K562 (cell line): ENCODE measurements around the gene AGTR1. TPM values are rescaled to one million over a fixed set of nuclear protein-coding genes. Genes with fewer than 3 reads are reported as not detected.

Experiments
- ATAC-seq: fragments of 200-7000 bp; cut with Tn5 transposase; 3 replicates; pipeline ENCODE4 v1.9.1; 2020; ENCODE audit warnings: moderate library complexity
- BruUV-seq: library from RNA; stranded (reverse); fragments of 400-500 nt; replicated peaks from 2 replicates; lab custom pipeline; 2021; lab: Mats Ljungman, UMichigan
- CTCF ChIA-PET: fragments of 300-600 bp; formaldehyde crosslinking; extraction: SDS; loops from one replicate; lab custom pipeline; 2021; ENCODE audit warnings: low intra/inter-chr PET ratio; lab: Yijun Ruan, JAX
- POLR2A ChIA-PET: fragments of 300-600, 350-650 bp; sonication (Branson Sonifier 250); formaldehyde crosslinking; extraction: SDS; loops from one replicate; lab custom pipeline; 2021; ENCODE audit warnings: antibody characterized with exemption, inconsistent platforms; lab: Yijun Ruan, JAX
- DNase-seq, 4 experiments: peaks; one replicate each; pipeline versions ENCODE4 v3.0.0 to v3.0.0-alpha.2; 2011 to 2018; ENCODE audit warnings: low spot score in 3 of 4, mixed read lengths in 3 of 4; ENCODE audit errors: extremely low read depth in 1 of 4
- FAIRE-seq: peaks from 2 replicates; lab custom pipeline; 2011; peaks lifted over from hg19 to GRCh38; lab: Jason Lieb, UNC
- H2AFZ ChIP-seq: 2 replicates; pipeline ENCODE4 v1.6.0; 2011; ENCODE audit warnings: low read depth, low read length, control low read depth, inconsistent platforms
- H3K27ac ChIP-seq: fragments of 200-600 bp; 3 replicates; pipeline ENCODE4 v1.8.0; 2011; ENCODE audit warnings: low read depth, mild to moderate bottlenecking, control low read depth, inconsistent platforms, low read length, moderate library complexity, mixed read lengths; ENCODE audit errors: extremely low read depth
- H3K27me3 ChIP-seq, 2 experiments: fragments of 300-600 bp in 1 of 2; 2 replicates in 1 of 2; 3 replicates in 1 of 2; pipeline versions ENCODE4 v1.6.0 to v1.8.0; 2011; ENCODE audit warnings: inconsistent platforms in 2 of 2, low read length in 2 of 2, mild to moderate bottlenecking in 1 of 2, mixed read lengths in 1 of 2, moderate library complexity in 1 of 2; ENCODE audit not compliant: control insufficient read depth in 2 of 2, insufficient read depth in 2 of 2
- H3K36me3 ChIP-seq: fragments of 300-600 bp; 3 replicates; pipeline ENCODE4 v1.8.0; 2011; ENCODE audit warnings: mild to moderate bottlenecking, low read length, inconsistent platforms; ENCODE audit not compliant: control insufficient read depth, insufficient read depth
- H3K4me1 ChIP-seq, 2 experiments: fragments of 200-600 bp in 1 of 2; replicated peaks in 1 of 2; 2 replicates in 1 of 2; 3 replicates in 1 of 2; pipeline versions ENCODE4 v1.5.1 to v1.8.0; 2011; ENCODE audit warnings: inconsistent platforms in 2 of 2, low read length in 2 of 2, mild to moderate bottlenecking in 1 of 2, mixed read lengths in 1 of 2, moderate library complexity in 1 of 2; ENCODE audit not compliant: control insufficient read depth in 2 of 2, insufficient read depth in 2 of 2
- H3K4me2 ChIP-seq: 2 replicates; pipeline ENCODE4 v1.6.1; 2011; ENCODE audit warnings: low read length, control low read depth, inconsistent platforms, mixed read lengths; ENCODE audit not compliant: insufficient read depth
- H3K4me3 ChIP-seq: fragments of 200-600 bp; sonication (generic), shearing (Covaris generic); 2 replicates; pipeline ENCODE4 v1.5.1; 2016; ENCODE audit warnings: control low read depth, inconsistent platforms
- H3K79me2 ChIP-seq: fragments of 200-600 bp; 3 replicates; pipeline ENCODE4 v1.8.0; 2011; ENCODE audit warnings: low read length, inconsistent platforms; ENCODE audit not compliant: control insufficient read depth, insufficient read depth
- H3K9ac ChIP-seq, 2 experiments: 2 replicates each; pipeline versions ENCODE4 v1.6.0 to v1.6.1; 2011; ENCODE audit warnings: low read depth in 2 of 2, low read length in 2 of 2, control low read depth in 1 of 2, inconsistent platforms in 1 of 2, mild to moderate bottlenecking in 1 of 2, mixed read lengths in 1 of 2; ENCODE audit not compliant: insufficient read depth in 1 of 2
- H3K9me1 ChIP-seq: one replicate; pipeline ENCODE4 v1.6.0; 2011; ENCODE audit warnings: inconsistent platforms, mild to moderate bottlenecking, low read length, moderate library complexity; ENCODE audit not compliant: control insufficient read depth, insufficient read depth
- H3K9me3 ChIP-seq: replicated peaks from 2 replicates; pipeline ENCODE4 v1.5.1; 2011; ENCODE audit warnings: low read depth, low read length, inconsistent platforms; ENCODE audit not compliant: control insufficient read depth, insufficient read depth
- H4K20me1 ChIP-seq: replicated peaks from 2 replicates; pipeline ENCODE4 v1.6.1; 2011; ENCODE audit warnings: low read length, inconsistent platforms, mixed read lengths; ENCODE audit not compliant: control insufficient read depth, insufficient read depth
- ARID1B ChIP-seq: fragments of 450-650 bp; IDR thresholded peaks from 2 replicates; pipeline ENCODE4 v1.6.1; 2016; ENCODE audit warnings: antibody characterized with exemption, mild to moderate bottlenecking, inconsistent platforms
- ARNT ChIP-seq, 2 experiments: fragments of 450-650 bp; IDR thresholded peaks; 2 replicates each; pipeline ENCODE4 v1.6.1; 2016; ENCODE audit warnings: mild to moderate bottlenecking in 1 of 2
- BRCA1 ChIP-seq, 2 experiments: fragments of 450-650 bp in 1 of 2; sonication (generic) in 1 of 2; formaldehyde crosslinking in 1 of 2; IDR thresholded peaks; 2 replicates each; pipeline versions ENCODE4 v1.5.0 to v1.6.1; 2017 to 2020; ENCODE audit warnings: mild to moderate bottlenecking in 1 of 2, missing genetic modification reagents in 1 of 2
- COPS2 ChIP-seq: fragments of 450-650 bp; conservative IDR thresholded peaks from 2 replicates; pipeline ENCODE4 v1.6.1; 2016; ENCODE audit warnings: mild to moderate bottlenecking, moderate library complexity
- E2F5 ChIP-seq: sonication (generic); formaldehyde crosslinking; IDR thresholded peaks from 2 replicates; pipeline ENCODE4 v1.8.0; 2022; ENCODE audit warnings: mild to moderate bottlenecking, missing genetic modification reagents
- GTF2B ChIP-seq: IDR thresholded peaks from 2 replicates; pipeline ENCODE4 v1.6.1; 2011; ENCODE audit not compliant: insufficient read length; ENCODE audit errors: extremely low read depth
- HNRNPUL1 ChIP-seq: fragments of 200-400 bp; formaldehyde crosslinking; IDR thresholded peaks from 2 replicates; pipeline ENCODE4 v1.6.1; 2017; ENCODE audit warnings: low read length
- KDM1A ChIP-seq, 2 experiments: fragments of 450-650 bp; IDR thresholded peaks; 2 replicates each; pipeline ENCODE4 v1.6.1; 2016; ENCODE audit warnings: mild to moderate bottlenecking in 2 of 2
- NCOA6 ChIP-seq: fragments of 450-650 bp; IDR thresholded peaks from 2 replicates; pipeline ENCODE4 v1.6.1; 2017; ENCODE audit warnings: mild to moderate bottlenecking
- SMAD3 ChIP-seq: fragments of 450-650 bp; formaldehyde crosslinking; conservative IDR thresholded peaks from 2 replicates; pipeline ENCODE4 v1.4.0; 2020; ENCODE audit warnings: mild to moderate bottlenecking
- ZNF23 ChIP-seq: fragments of 250-450 bp; sonication (Bioruptor Pico); IDR thresholded peaks from 2 replicates; pipeline ENCODE4 v1.4.0; 2020; ENCODE audit warnings: mild to moderate bottlenecking
- WGBS: fragments of 100-300 bp; shearing (Covaris generic); methylation state at CpG from one replicate; pipeline ENCODE4 v1.1.6; 2016; ENCODE audit warnings: low coverage, mixed read lengths; ENCODE audit not compliant: insufficient coverage; ENCODE audit errors: missing lambda C conversion rate; 5-methylcytosine and 5-hydroxymethylcytosine counted together
- in situ Hi-C: fragments of 300-500 bp; cut with MboI; formaldehyde crosslinking; loops from 4 replicates; pipeline ENCODE4 v1.15.0; 2018; ENCODE audit warnings: inconsistent platforms, mixed read lengths
- intact Hi-C: fragments of 100-400 bp; cut with micrococcal nuclease; formaldehyde crosslinking; loops from 2 replicates; pipeline ENCODE4 v1.14.2; 2022
- polyA plus RNA-seq, 8 experiments: library from polyadenylated mRNA; depleted of rRNA in 4 of 8; stranded (reverse) in 5 of 8; unstranded in 3 of 8; fragments of >200 nt; fragmentation: Nextera tagmentation in 2 of 8; fragmentation: Illumina TruSeq in 1 of 8; extraction: Ambion mirVana in 2 of 8; extraction: Trizol in 1 of 8; gene quantifications; 2 replicates each; pipeline versions ENCODE4 v1.2.1 to v1.2.3, GENCODE V29; 2011 to 2014; ENCODE audit warnings: inconsistent platforms in 1 of 8, missing spikeins in 1 of 8
- total RNA-seq, 7 experiments: library from RNA; depleted of rRNA in 6 of 7; stranded (reverse); fragments of >200 nt in 6 of 7; fragmentation: Illumina TruSeq in 2 of 7; extraction: Trizol in 2 of 7; gene quantifications; 2 replicates each; pipeline versions ENCODE4 v1.2.1 to v1.2.3, GENCODE V29; 2011 to 2021; ENCODE audit warnings: low replicate concordance in 1 of 7
- TF ChIP-seq, protein P1 (sequence below): sonication (generic); formaldehyde crosslinking; IDR thresholded peaks from 2 replicates; pipeline ENCODE4 v1.8.0; 2022; ENCODE audit warnings: mild to moderate bottlenecking, low read depth, missing genetic modification reagents
- TF ChIP-seq, protein P2 (sequence below), 3 experiments: fragments of 200-800 bp in 1 of 3; sonication (Bioruptor generic) in 1 of 3; sonication (generic) in 1 of 3; formaldehyde crosslinking in 1 of 3; IDR thresholded peaks; 2 replicates each; pipeline versions ENCODE4 v1.6.1 to v1.8.0; 2016 to 2022; ENCODE audit warnings: mild to moderate bottlenecking in 2 of 3, missing compliant biosample characterization in 2 of 3, missing genetic modification characterization in 2 of 3, missing genetic modification reagents in 1 of 3
- TF ChIP-seq, protein P3 (sequence below): fragments of 200-400 bp; formaldehyde crosslinking; IDR thresholded peaks from 2 replicates; pipeline ENCODE4 v1.6.1; 2017; ENCODE audit warnings: mild to moderate bottlenecking, low read depth, low read length, moderate library complexity

Gene AGTR1
- total and polyA plus RNA-seq, 9 of the 15 experiments (the other 6 are each of a cell fraction or from before 2014, with no cell fraction given) = not detected

DNA sequence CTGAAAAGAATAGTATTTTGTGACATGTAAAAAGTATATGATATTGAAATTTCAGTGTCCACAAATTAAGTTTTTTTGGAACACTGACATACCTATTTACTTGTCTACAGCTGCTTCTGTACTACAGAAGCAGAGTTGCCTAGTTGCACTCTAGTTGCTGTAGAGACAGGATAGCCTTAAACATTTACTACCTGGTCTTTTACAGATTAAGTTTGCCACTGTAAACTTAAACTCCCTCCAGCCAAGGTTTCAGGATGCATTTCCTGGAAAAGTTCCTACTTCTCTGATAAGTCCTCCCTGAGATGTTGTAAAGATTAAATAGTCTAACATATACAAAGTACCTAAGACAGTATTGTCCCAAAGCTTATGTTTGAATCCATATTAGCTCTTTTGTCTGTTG lies 17.4 kb upstream of the AGTR1 start (continued):
- no peak for TF ChIP-seq GTF2B
- TF ChIP-seq KDM1A (IDR thresholded peaks at IDR 0.05) = no peak
- no peak for TF ChIP-seq BRCA1 (IDR thresholded peaks at IDR 0.05)
- TF ChIP-seq BRCA1 (CRISPR knock-in tag; IDR thresholded peaks at IDR 0.05) = no peak
- TF ChIP-seq, protein P1, sequence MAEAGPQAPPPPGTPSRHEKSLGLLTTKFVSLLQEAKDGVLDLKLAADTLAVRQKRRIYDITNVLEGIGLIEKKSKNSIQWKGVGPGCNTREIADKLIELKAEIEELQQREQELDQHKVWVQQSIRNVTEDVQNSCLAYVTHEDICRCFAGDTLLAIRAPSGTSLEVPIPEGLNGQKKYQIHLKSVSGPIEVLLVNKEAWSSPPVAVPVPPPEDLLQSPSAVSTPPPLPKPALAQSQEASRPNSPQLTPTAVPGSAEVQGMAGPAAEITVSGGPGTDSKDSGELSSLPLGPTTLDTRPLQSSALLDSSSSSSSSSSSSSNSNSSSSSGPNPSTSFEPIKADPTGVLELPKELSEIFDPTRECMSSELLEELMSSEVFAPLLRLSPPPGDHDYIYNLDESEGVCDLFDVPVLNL (CRISPR knock-in tag) = no peak
- no peak for TF ChIP-seq HNRNPUL1
- TF ChIP-seq ARNT (IDR thresholded peaks at IDR 0.05) = no peak
- TF ChIP-seq SMAD3 (CRISPR knock-in tag) = no peak

GRCh38 chr3:148681080-148681479 lies 16.6 kb upstream of the AGTR1 start:
- 0% methylated on average over 1 of the region's 1 CpG for WGBS
- ChIA-PET POLR2A (no interaction called here), CTCF (no interaction called here)
- no peak overlapping the region for H3K9ac ChIP-seq
- H3K4me3 ChIP-seq = no peak overlapping the region
- no peak overlapping the region for H2AFZ ChIP-seq
- no peaks in the 10 kb centered on the region for H3K36me3 ChIP-seq
- no peaks in the 10 kb centered on the region for H3K9me3 ChIP-seq
- in situ Hi-C loops (no loop called here), intact Hi-C loops (no loop called here)
- no peaks in the 10 kb centered on the region for H4K20me1 ChIP-seq
- H3K27me3 ChIP-seq = no peaks in the 10 kb centered on the region
- DNase-seq = no peak
- no peak for FAIRE-seq
- ATAC-seq = no peak
- no peaks in the 10 kb centered on the region for H3K4me1 ChIP-seq
- no peak overlapping the region for H3K27ac ChIP-seq
- H3K9me1 ChIP-seq = no peaks in the 10 kb centered on the region
- BruUV-seq = no TSS peak
- H3K4me2 ChIP-seq = no peak overlapping the region
- no peaks in the 10 kb centered on the region for H3K79me2 ChIP-seq
- TF ChIP-seq NCOA6 = no peak
- TF ChIP-seq, protein P2, sequence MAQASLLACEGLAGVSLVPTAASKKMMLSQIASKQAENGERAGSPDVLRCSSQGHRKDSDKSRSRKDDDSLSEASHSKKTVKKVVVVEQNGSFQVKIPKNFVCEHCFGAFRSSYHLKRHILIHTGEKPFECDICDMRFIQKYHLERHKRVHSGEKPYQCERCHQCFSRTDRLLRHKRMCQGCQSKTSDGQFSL (CRISPR knock-in tag; IDR thresholded peaks at IDR 0.05) = no peak
- TF ChIP-seq, protein P2 (tag; IDR thresholded peaks at IDR 0.05) = no peak
- TF ChIP-seq ZNF23 (CRISPR knock-in tag) = no peak
- TF ChIP-seq E2F5 = no peak
- TF ChIP-seq COPS2 = no peak
- TF ChIP-seq, protein P3, sequence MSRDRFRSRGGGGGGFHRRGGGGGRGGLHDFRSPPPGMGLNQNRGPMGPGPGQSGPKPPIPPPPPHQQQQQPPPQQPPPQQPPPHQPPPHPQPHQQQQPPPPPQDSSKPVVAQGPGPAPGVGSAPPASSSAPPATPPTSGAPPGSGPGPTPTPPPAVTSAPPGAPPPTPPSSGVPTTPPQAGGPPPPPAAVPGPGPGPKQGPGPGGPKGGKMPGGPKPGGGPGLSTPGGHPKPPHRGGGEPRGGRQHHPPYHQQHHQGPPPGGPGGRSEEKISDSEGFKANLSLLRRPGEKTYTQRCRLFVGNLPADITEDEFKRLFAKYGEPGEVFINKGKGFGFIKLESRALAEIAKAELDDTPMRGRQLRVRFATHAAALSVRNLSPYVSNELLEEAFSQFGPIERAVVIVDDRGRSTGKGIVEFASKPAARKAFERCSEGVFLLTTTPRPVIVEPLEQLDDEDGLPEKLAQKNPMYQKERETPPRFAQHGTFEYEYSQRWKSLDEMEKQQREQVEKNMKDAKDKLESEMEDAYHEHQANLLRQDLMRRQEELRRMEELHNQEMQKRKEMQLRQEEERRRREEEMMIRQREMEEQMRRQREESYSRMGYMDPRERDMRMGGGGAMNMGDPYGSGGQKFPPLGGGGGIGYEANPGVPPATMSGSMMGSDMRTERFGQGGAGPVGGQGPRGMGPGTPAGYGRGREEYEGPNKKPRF = no peak
- TF ChIP-seq ARID1B = no peak
